Measurements from ENCODE around the gene SPIRE2. TPM values are rescaled to one million over a fixed set of nuclear protein-coding genes. Genes with fewer than 3 reads are reported as not detected.

The SPIRE2 gene
- total and polyA plus RNA-seq, 2 of the 13 experiments (the other 11 are each of a cell fraction or from before 2014, with no cell fraction given) = 13.3 to 37.5 TPM

DNA sequence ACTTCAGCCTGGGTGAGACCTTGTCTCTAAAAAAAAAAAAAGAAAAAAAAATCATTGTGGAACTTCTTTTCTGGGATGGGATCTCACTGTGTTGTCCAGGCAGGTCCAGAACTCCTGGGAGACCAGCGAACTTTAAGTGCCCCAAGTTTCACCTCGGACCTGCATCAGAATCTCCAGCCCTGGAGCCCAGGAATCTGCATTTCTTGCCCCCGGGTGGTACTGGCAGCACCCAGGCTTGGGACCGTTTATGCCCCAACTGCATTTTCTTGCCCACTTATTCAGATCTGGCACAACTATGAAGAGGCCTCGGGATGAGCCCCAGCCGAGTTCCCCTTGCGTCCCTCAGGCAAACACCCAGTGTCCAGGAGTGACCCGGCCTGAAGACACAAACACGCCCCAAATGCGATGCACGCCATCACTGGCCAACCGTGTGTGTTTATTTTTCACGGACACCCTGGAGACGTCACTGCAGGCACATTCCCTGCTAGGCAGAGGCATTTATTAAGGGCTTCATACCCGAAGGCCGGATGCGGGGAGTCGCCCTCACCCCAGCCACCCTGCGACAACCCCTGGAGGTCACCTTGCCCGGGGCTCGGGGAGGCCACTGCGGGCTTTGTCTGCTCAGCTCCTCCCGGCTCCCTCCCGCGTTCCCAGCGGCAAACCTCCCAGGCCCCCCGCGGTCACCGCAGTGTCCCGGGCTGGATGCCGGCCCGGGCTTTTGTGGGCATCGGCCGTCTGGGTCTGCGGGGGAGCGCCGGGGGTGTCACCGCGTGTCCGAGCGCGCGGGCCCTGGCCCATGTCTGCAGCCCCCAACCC lies 684 bp upstream of the SPIRE2 start (continued):
- TF ChIP-seq, protein P1, sequence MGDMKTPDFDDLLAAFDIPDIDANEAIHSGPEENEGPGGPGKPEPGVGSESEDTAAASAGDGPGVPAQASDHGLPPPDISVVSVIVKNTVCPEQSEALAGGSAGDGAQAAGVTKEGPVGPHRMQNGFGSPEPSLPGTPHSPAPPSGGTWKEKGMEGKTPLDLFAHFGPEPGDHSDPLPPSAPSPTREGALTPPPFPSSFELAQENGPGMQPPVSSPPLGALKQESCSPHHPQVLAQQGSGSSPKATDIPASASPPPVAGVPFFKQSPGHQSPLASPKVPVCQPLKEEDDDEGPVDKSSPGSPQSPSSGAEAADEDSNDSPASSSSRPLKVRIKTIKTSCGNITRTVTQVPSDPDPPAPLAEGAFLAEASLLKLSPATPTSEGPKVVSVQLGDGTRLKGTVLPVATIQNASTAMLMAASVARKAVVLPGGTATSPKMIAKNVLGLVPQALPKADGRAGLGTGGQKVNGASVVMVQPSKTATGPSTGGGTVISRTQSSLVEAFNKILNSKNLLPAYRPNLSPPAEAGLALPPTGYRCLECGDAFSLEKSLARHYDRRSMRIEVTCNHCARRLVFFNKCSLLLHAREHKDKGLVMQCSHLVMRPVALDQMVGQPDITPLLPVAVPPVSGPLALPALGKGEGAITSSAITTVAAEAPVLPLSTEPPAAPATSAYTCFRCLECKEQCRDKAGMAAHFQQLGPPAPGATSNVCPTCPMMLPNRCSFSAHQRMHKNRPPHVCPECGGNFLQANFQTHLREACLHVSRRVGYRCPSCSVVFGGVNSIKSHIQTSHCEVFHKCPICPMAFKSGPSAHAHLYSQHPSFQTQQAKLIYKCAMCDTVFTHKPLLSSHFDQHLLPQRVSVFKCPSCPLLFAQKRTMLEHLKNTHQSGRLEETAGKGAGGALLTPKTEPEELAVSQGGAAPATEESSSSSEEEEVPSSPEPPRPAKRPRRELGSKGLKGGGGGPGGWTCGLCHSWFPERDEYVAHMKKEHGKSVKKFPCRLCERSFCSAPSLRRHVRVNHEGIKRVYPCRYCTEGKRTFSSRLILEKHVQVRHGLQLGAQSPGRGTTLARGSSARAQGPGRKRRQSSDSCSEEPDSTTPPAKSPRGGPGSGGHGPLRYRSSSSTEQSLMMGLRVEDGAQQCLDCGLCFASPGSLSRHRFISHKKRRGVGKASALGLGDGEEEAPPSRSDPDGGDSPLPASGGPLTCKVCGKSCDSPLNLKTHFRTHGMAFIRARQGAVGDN (CRISPR knock-in tag; IDR thresholded peaks at IDR 0.05) = peak; percentile 91
- TF ChIP-seq ZNF230 (CRISPR knock-in tag; IDR thresholded peaks at IDR 0.05) = no peak
- TF ChIP-seq ZNF329 (CRISPR knock-in tag; IDR thresholded peaks at IDR 0.05; ENCODE audit: low read depth) = no peak
- TF ChIP-seq, protein P2, sequence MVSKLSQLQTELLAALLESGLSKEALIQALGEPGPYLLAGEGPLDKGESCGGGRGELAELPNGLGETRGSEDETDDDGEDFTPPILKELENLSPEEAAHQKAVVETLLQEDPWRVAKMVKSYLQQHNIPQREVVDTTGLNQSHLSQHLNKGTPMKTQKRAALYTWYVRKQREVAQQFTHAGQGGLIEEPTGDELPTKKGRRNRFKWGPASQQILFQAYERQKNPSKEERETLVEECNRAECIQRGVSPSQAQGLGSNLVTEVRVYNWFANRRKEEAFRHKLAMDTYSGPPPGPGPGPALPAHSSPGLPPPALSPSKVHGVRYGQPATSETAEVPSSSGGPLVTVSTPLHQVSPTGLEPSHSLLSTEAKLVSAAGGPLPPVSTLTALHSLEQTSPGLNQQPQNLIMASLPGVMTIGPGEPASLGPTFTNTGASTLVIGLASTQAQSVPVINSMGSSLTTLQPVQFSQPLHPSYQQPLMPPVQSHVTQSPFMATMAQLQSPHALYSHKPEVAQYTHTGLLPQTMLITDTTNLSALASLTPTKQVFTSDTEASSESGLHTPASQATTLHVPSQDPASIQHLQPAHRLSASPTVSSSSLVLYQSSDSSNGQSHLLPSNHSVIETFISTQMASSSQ (IDR thresholded peaks at IDR 0.05; ENCODE audit: low read depth) = no peak
- TF ChIP-seq, protein P2 (CRISPR knock-in tag; IDR thresholded peaks at IDR 0.05; ENCODE audit: borderline replicate concordance) = no peak; the same call in 1 of the 2 replicates
- TF ChIP-seq HDAC2 (CRISPR knock-in tag; IDR thresholded peaks at IDR 0.05) = 0 out of 2 replicates have a peak, but pooled peaks have one; percentile 19
- no peak for TF ChIP-seq ZZZ3 (CRISPR knock-in tag; IDR thresholded peaks at IDR 0.05; ENCODE audit: borderline replicate concordance)
- no peak for TF ChIP-seq CC2D1A (CRISPR knock-in tag; IDR thresholded peaks at IDR 0.05)
- TF ChIP-seq MYNN (CRISPR knock-in tag; IDR thresholded peaks at IDR 0.05; ENCODE audit: low read depth) = no peak
- TF ChIP-seq ZNF225 (CRISPR knock-in tag; IDR thresholded peaks at IDR 0.05) = no peak
- TF ChIP-seq ZNF446 (CRISPR knock-in tag; IDR thresholded peaks at IDR 0.05) = 0 out of 2 replicates have a peak, but pooled peaks have one; percentile 22
- TF ChIP-seq SOX13 (IDR thresholded peaks at IDR 0.05) = no peak
- no peak for TF ChIP-seq SOX13 (CRISPR knock-in tag; conservative IDR thresholded peaks at IDR 0.05 in 1 of 2, IDR thresholded peaks at IDR 0.05 in 1 of 2)
- no peak; the same call in 1 of the 2 replicates for TF ChIP-seq MAZ (IDR thresholded peaks at IDR 0.05; ENCODE audit: borderline replicate concordance, low read depth, low read length)
- TF ChIP-seq MAZ (CRISPR knock-in tag; IDR thresholded peaks at IDR 0.05; ENCODE audit: low read depth) = no peak
- TF ChIP-seq SRY (CRISPR knock-in tag; IDR thresholded peaks at IDR 0.05) = no peak
- TF ChIP-seq ZIK1 (CRISPR knock-in tag; IDR thresholded peaks at IDR 0.05; ENCODE audit: borderline replicate concordance, low read depth) = no peak
- TF ChIP-seq, protein P3, sequence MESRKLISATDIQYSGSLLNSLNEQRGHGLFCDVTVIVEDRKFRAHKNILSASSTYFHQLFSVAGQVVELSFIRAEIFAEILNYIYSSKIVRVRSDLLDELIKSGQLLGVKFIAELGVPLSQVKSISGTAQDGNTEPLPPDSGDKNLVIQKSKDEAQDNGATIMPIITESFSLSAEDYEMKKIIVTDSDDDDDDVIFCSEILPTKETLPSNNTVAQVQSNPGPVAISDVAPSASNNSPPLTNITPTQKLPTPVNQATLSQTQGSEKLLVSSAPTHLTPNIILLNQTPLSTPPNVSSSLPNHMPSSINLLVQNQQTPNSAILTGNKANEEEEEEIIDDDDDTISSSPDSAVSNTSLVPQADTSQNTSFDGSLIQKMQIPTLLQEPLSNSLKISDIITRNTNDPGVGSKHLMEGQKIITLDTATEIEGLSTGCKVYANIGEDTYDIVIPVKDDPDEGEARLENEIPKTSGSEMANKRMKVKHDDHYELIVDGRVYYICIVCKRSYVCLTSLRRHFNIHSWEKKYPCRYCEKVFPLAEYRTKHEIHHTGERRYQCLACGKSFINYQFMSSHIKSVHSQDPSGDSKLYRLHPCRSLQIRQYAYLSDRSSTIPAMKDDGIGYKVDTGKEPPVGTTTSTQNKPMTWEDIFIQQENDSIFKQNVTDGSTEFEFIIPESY (CRISPR knock-in tag; IDR thresholded peaks at IDR 0.05) = peak; percentile 6
- TF ChIP-seq MTA1 (CRISPR knock-in tag; IDR thresholded peaks at IDR 0.05; ENCODE audit: borderline replicate concordance) = no peak

Data from HepG2 (cell line).